Measurements from ENCODE around the gene SPAG16. TPM values are rescaled to one million over a fixed set of nuclear protein-coding genes. Genes with fewer than 3 reads are reported as not detected.

Gene SPAG16
- total RNA-seq, 1 experiment from 2014 or later, result 17.3 TPM

GRCh38 chr2:214217599-214217998, 933.3 kb downstream of the SPAG16 start:
- no peak overlapping the region for H2BK12ac ChIP-seq (ENCODE audit: insufficient read length, low read depth, low read length)

More at GRCh38 chr2:214217599-214217998, 933.3 kb downstream of the SPAG16 start:
- Histone ChIP-seq H2BK20ac (ENCODE audit: low read depth, low read length, poor library complexity, severe bottlenecking) (no peak overlapping the region), H3K4me1 (ENCODE audit: insufficient read depth, low read length) (no peaks in the 10 kb centered on the region), H2BK5ac (ENCODE audit: insufficient read length, low read length) (no peak overlapping the region), H3K23ac (ENCODE audit: insufficient read length, low read depth, low read length) (no peak overlapping the region), H3K18ac (ENCODE audit: insufficient read length, low read depth, low read length) (no peak overlapping the region), H4K5ac (ENCODE audit: insufficient read length, low read depth, low read length) (no peak overlapping the region), H3K79me1 (ENCODE audit: insufficient read depth, low read depth, low read length, poor library complexity, severe bottlenecking) (no peaks in the 10 kb centered on the region), H2AK5ac (ENCODE audit: insufficient read length, low read length) (no peak overlapping the region), H3K9ac (ENCODE audit: extremely low read depth, insufficient read length, low read length) (no peak overlapping the region), H2BK15ac (ENCODE audit: low read depth, low read length) (no peak overlapping the region), H3K4ac (ENCODE audit: low read depth, low read length) (no peak overlapping the region), H3K27ac (ENCODE audit: insufficient read length, low read depth, low read length) (no peak overlapping the region), H3K4me2 (ENCODE audit: insufficient read depth, insufficient read length, low read length) (no peak overlapping the region), H3T11ph (ENCODE audit: low read length) (no peak overlapping the region), H4K20me1 (ENCODE audit: control insufficient read depth, insufficient read depth, insufficient read length) (no peaks in the 10 kb centered on the region), H3K79me2 (ENCODE audit: insufficient read depth, low read length) (no peaks in the 10 kb centered on the region), H2AFZ (ENCODE audit: low read length) (no peak overlapping the region), H3K56ac (ENCODE audit: insufficient read length, low read depth, low read length) (no peak overlapping the region), H2BK120ac (ENCODE audit: low read depth, low read length, poor library complexity, severe bottlenecking) (no peak overlapping the region), H3K14ac (ENCODE audit: insufficient read depth, low read length) (no peak overlapping the region), H4K91ac (ENCODE audit: insufficient read length, low read depth, low read length) (no peak overlapping the region), H4K8ac (replicated peaks; ENCODE audit: insufficient read length, low read depth, low read length) (no peak overlapping the region), H3K23me2 (ENCODE audit: insufficient read length, low read depth, low read length, poor library complexity, severe bottlenecking) (no peaks in the 10 kb centered on the region), H3K9me3 (ENCODE audit: control insufficient read depth, low read depth, low read length) (no peaks in the 10 kb centered on the region), H3K27me3 (ENCODE audit: insufficient read depth, low read length) (no peaks in the 10 kb centered on the region)
- Mint-ChIP-seq H3K27me3 (ENCODE audit: low read depth) (no peaks in the 10 kb centered on the region), H3K4me1 (peaks cover 27% of the 10 kb centered on the region in 2 experiments), H3K9me3 (no peaks in the 10 kb centered on the region), H3K4me3 (no peak overlapping the region), H3K27ac (0 out of 7 replicates have a peak overlapping the region, but pooled peaks of 1 of the 3 experiments have one; percentile 41), H3K36me3 (ENCODE audit: insufficient read depth in 1 of 3, low read depth in 3 of 3) (no peaks in the 10 kb centered on the region)
- DNase-seq, result no peak
- no peak for TF ChIP-seq CTCF (conservative IDR thresholded peaks at IDR 0.05)
- no CpG with 5 or more reads among the region's 1 CpG for WGBS (ENCODE audit: extremely low coverage, insufficient read length, low lambda C conversion rate)

All from H9 (cell line).